Stimulated activated CD4-positive, alpha-beta T cell treated with anti-CD3 and anti-CD28 coated beads, Interleukin-12 subunit alpha, Interleukin-12 subunit beta, amount 100 ng/mL, for 4 hours (primary cell): ENCODE results near the gene GDF10.

ENCODE experiments used
- DNase-seq: peaks from one replicate; pipeline ENCODE4 v3.0.0-alpha.2; 2020

GDF10 gene

GRCh38 chr10:47269294-47269693, 30.7 kb upstream of the GDF10 start:
- no peak for DNase-seq

DNA sequence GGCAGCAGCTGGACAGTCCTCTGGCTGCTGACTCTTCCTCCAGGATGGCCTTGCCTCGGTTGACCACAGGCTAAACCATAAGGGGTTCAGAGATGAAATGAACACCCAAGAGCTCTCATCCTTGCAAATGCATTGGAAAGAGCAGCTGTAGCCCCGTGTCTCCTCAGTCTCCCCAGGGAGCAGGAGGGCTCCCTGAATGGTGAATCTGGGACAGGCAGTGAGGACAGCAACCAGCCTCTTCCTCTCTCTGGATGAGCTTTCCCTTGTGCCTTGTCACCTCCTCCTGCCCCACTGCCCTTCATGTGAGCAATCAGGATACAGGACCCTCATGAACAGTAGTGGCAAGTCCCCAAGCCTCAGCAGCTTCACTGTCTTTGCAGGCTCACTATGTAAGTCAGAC, 23.9 kb upstream of the GDF10 start:
- no peak for DNase-seq

DNA sequence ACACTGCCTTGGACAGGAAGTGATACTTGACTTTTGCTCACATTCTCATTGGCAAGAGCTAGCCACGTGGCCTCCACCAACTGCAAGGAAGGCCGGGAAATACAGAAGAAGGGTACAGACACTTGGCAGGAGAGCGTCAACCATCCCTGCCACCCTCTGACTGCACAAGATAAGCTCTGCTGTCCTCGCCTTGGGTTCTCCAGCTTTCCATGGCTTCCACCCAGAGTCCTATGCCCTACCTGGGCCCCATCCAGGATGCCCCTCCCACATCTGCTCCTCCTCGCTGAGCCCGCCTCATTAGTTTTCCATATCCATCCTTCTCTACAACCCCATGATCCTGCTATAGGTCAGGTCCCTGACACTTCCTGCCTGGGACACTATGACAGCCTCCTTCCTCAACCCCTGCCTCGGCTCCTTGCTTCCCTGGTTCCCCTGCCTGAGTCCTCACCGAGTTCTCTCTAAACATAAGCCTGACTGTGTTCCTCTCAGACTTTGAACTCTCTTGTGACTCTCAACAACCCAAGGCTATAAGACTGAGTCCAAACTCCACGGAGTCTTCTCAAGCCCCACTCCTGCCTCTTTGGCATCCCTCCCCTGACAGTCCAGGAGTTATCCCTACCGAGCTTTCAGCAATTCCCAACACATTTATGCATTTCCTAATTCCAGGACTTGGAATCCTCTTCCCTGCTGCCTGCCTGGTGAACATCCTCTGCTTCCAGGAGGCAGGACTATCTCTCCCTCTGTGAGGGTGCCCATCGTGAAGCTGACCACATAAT, 23.2 kb upstream of the GDF10 start:
- no peak for DNase-seq

DNA sequence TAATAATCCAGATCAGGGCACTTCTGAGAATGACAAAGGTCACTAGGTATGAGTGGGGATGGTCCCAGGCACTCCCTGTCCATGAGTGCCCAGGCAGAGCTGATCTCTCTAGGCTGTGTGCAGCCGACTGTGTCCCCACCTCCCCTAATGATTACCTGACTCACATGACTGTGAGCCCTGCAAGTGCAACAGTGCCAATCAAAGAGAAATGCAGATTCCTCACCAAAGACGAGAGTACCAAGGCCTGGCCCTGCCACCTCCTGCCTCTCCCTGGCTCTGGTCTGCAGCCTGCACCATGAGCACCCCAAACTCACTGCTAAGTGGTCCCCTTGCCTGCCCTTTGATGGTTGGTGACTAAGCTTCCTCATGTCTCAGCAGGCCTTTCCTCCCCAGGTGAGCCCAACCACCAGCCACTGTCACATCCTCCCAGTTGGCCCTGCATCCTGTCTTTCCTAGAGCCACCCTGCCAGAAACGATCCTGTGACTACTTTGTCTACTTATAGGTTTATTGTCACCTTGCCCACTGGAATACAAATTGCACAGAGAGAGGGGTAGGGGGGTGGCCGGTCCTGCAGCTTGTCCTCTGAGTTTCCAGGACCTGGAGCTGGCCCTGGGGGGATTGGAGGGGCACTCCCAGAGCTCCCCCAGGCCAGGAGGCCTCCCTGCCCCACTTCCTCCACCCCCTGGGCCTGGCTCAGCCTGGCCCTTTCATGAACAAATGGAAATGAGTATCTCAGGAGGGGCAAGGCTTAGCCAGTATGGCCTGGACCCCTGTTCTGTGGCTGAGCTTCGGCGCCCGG, 22.4 kb upstream of the GDF10 start:
- no peak for DNase-seq

DNA sequence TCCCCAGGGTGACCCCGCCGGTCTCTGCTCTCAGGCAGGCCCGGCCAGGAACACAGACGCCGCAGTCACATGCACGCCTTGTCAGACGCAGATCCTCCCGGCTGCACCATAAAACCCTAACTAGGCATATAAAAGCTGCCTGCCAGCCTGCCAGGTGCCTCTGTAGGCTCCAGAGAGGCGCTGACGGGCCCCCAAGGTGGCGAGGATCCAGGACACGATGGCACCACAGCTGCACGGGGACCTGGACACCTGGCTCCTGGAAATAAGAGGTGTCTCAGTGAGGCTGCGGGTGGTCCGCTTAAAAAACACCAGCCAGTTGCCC, 21.9 kb upstream of the GDF10 start:
- no peak for DNase-seq

DNA sequence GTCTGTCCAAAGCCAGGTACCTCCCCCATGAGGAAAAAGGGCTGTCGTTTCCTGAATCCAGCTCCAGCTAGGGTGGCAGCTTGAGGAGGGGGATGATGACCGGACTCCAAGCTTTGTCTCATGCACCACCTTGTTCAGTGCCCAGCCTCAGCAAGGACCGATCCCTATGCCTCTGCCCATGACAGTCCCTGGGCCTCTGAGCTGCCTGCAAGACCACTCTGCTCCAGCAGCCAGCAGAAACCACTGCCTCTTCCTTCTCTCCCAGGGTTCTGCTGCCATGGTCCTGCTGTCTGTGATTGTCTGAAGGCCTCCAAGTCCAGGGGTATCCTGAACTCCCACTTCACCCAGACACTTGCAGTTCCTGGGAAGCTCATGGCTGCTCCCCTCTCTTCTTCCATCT, 21.3 kb upstream of the GDF10 start:
- DNase-seq, result no peak

GRCh38 chr10:47279276-47279675, 20.7 kb upstream of the GDF10 start:
- no peak for DNase-seq

DNA sequence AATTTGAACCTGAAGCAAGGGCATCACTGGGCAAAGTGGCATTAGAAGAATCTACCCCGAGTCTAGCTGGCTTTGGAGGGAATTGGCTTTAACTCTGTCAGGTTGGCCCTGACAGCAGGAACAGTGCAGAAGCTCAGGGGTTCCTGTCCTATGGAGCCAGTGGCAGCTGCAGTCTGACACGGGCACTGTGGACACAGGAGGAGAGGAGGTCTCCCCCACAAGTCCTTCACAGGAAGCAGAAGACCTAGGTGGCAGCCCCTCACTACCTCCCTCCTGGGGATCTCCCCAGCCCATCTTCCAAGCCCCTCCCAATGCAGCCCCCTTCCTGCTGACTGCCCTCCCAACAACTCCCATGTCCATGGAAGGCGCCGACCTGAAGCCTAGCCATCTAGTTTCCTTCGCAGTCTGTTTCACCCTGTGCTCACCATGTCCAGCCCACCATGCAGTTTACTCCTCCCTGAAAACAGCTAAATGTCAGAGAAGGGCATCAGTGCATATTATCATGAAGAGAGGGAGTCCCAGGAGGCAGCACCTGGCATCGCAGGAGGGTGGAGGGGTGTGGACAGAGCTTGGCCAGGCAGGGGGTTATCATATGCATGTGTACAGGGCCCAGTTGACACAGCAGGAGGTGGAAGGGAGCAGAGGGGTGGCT, 17.9 kb upstream of the GDF10 start:
- no peak for DNase-seq

DNA sequence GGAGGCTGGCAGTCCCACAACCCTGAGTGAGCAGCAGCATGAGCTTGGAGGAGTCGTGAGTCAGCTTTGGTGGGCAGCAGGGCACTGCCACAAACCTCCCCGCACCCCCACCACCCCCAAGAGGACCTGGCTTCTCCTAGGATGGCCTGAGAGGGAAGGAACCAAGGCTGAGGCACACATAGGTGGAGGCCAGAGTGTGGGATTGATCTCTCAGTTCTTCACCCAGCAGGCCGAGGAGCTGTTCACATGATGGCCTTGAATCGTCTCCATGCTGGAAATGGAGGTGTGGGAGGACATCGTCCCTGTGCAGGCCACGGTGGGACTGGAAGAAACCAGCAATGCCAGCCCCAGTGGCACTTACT, 17.4 kb upstream of the GDF10 start:
- no peak for DNase-seq

DNA sequence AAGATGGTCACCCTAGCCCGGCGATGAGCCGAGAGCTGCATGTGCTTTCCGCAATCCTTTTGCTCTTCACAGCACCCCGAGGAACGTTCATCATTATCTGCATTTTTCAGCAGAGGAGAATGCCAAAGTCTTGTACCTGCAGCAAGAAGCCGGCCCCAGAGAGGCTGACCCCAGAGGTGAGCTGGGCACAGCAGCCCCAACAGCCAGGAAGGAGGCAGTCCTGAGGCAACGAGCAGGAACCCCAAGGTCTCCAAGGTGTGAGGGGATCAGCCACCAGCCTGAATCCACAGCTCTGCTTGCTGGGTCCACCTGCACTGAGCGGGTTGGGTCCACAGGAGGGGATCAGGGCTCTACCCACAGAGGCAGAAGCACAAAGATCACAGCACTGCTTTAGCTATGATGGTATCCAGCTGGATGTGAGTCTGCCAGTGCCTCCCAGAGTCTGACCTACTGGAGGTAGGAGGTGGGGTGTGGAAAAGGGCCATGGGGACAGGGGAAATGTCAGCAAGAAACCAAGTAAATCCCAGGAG, 16.8 kb upstream of the GDF10 start:
- DNase-seq, result no peak

DNA sequence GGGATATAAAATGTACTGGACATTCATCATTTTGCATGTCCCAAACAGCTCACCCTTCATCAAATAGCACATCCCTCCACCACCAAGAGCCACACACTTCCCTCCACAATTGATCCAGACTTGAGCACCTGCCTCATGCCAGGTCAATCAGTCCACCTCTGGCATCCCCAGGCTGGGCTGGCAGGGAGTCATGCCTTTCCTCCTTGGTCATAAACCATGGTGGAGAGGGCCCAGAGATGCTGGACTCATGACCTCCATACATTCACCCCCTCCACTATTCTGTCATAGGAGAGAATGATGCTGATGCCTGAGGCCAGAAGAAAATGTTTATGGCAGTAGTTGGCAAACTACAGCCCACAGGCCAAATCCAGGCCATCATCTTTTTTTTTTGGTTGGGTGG, 16.1 kb upstream of the GDF10 start:
- no peak for DNase-seq

DNA sequence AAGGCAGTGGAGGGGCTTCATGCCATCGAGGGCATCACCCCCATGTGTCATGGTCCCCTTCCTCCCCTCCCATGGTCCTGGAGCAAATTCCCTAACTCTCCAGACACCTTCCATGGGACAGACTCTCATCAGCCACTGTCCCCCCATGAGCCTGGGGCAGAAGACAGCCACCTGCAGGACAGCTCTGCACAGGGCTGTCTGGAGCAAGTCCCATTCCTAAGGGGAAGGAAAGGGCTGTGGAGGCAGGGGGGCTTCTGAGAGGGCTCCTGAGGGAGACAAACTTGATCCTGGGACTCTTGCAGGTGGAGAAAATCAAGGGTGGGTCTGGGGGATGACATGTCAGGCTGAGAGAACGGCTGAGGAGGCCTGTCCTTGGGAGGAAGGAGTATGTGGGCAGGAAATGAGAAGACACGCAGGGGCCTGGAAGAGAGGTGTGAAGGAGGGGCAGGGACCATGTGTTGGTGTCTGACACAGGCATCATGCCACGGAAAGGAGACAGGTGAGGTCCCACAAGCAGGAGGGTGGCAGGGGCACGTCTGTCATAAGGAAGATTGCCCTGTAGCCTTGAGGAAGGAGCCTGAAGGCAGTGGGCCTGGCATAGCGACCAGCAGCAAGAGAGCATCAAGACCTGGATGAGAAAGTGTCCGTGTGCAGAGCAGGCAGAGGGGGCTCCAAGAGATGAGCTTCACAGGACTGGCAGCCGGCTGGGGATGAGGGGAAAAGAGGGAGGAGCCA, 14.4 kb upstream of the GDF10 start:
- DNase-seq, result no peak

GRCh38 chr10:47286116-47286505, 13.9 kb upstream of the GDF10 start:
- no peak for DNase-seq

- DNase-seq, result no peak
Measured at GRCh38 chr10:47286591-47287315, 13.2 kb upstream of the GDF10 start.

DNA sequence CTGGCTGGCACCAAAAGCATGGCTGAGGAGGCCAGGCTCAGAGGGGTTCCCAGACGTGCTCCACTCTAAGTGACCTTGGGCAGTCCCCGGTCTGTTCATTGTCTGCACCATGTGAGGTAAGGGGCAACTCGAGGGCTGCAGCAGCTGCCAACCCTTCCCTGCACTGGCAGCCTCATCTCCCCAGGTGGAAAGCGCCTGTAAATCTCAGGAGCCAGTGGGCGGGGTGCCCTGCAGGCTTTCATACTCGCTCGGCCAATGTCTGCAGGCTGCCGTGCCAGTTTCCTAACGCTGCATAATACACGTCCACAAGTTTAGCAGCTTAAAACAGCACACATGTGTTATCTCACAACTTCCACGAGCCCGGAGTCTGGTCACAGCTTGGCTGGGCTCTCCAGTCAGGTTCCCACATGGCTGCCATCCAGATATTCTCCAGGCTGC, 12.6 kb upstream of the GDF10 start:
- DNase-seq, result no peak

DNA sequence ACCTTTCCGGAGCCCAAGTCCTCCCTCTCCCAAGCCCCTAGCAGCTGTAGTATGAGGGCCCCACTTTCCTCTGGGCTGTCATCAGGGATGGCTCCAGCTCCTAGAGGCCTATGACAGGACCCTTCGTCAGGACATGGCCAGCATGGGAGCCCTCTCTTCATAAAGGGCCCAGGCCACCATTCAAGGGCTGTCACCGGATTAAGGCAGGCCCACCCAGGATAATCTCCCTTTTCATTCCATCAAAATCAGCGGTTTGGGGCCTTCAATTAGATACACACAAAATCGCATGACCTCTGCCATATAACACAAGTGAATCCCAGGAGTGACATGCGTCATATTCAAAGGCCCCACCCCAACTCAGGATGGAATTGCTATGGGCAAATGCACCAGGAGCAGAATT, 12.2 kb upstream of the GDF10 start:
- DNase-seq, result no peak

DNA sequence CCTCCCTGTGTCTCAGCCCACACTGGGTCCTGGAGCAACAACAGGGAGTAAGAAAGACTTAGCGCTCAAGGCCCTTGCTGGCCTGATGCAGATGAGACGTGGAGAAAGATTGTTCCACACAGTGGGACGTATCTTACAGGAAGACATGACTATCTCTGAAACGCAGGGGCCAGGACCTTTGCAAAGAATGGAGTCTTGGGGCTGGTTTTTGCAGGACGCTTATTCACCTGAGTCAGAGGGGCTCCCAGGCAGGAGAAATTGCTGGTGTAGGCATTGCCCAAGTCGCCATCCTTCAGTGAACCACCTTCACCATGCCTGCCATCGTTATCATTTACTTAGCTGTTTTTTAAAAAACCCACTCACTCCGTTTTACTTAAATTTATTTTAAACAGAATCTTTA, 11.8 kb upstream of the GDF10 start:
- DNase-seq, result no peak

DNA sequence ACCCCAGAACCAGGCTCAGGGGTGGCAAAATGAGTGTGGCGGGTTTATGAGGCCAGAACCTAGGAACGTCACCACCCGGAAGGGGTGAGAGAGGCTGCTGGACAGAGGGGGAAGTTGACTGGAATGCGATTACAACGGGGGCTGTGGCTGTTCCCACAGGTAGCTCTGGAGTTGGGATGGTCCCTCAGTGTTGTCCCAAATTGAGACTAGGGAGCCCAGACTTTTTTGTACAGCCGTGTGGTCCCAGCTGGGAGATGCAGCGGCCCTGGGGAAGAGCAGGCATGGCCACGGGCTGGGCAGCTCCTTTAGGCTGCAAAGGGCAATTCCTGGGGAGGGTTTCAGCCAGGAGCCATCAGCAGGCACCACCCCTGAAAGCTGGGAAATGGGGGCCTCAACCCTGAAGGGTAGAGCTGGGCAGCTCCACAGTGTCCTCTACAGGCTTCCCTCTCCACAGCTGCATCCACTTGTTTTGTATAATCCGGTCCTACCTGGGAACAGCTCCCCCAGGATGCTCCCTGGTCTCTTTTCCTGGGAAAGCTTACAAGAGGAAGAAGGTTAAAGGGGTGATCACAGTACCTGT, 11.0 kb upstream of the GDF10 start:
- no peak for DNase-seq

DNA sequence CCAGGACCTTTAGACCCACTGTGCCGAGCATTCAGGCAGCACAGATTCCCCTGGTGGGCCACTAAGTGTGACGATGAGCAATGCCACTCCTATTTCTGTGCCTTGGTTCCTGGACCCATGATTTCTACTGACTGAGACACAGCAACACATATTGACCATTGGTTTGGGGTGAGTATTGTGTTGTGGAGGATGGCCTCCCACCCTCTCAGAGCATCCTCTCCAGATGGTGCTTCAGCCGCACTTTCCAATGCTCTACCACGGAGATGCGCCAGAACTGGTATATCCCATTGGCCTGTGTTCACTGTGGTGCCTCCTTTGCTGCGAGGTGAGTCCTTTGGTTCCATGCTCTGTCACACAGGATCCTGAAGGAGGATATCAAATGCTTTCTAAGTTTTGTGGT, 10.1 kb upstream of the GDF10 start:
- DNase-seq, result no peak

DNA sequence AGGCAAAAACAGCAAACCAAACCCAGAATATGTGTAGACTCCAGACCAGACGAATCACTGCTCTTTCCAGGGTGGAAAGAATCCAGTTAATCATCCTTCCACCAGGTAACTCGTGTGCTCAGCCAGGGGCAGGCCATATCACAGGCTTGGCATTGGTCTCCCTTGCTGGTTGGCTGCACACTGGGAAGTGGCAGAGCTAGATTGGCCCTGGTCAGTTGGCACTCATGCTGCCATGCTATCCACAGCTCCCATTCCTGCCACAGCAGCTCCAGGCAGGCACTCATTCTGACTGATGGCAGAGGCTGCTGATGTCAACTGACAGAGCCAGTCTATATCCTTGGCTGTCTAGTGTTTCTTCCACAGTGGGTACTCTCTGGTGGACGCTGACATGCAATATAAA, 9.7 kb upstream of the GDF10 start:
- no peak for DNase-seq

DNA sequence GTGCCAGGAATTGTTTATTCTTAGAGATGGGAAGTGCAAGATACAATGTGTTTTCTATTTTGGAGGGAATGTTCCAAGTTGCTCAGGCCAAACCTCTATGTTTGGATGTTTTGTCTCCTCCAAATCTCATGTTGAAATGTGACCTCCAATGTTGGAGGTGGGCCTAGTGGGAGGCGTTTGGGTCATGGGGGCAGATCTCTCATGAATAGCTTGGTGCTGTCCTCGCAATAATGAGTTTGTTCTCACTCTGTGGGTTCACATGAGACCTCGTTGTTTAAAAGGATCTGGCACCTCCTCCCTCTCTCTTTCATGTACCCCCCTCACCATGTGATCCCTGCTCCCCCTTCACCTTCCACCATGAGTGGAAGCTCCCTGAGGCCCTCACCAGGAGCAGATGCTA, 8.3 kb upstream of the GDF10 start:
- no peak for DNase-seq

DNA sequence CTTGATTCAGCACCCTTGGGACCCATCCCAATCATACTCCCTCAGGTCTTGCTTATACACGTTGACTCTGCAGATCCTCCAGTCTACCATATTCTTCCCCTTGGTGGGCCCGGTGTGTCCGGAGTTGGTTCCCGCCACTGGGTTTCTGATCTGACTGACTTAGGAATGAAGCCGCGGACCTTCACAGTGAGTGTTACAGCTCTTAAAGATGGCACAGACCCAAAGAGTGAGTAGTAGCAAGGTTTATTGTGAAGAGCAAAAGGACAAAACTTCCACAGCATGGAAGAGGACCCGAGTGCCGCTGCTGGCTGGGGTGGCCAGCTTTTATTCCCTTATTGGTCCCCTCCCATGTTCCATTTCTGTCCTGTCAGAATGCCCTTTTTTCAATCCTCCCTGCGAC, 5.9 kb upstream of the GDF10 start:
- DNase-seq, result no peak
